NCI-H2227 (cell line): ENCODE measurements around the gene SHMT2.

ENCODE experiments used
- DNase-seq: peaks from one replicate; lab custom pipeline; 2025; ENCODE audit not compliant: unreplicated experiment; lab: John Stamatoyannopoulos, UW

SHMT2 gene

GRCh38 chr12:57238854-57239554 lies 9.5 kb downstream of the SHMT2 start:
- peak; percentile 84 for DNase-seq

DNA sequence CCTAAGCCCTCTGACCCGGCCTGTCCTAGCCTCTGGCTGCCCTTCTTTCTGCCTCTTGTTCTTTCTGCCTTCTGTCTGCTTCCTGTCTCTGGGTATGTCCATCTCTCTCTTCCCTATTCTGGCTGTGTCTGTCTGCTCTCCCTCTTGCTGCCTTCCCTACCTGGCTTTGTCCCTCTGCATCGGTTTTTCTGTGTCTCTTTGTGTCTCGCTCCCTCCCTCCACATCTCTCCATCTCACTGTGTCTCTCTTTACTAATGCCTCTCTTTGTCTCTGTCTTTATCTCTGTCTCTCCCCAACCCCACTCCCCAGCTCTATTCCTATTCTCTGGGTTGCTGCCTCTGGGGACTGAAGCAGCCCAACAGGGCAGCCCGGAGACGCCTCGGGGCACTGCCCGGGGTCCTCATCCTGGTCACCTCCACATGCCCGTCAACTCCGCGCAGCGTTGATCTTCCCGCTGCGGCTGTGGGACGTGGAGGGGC lies 10.1 kb downstream of the SHMT2 start:
- DNase-seq = no peak

DNA sequence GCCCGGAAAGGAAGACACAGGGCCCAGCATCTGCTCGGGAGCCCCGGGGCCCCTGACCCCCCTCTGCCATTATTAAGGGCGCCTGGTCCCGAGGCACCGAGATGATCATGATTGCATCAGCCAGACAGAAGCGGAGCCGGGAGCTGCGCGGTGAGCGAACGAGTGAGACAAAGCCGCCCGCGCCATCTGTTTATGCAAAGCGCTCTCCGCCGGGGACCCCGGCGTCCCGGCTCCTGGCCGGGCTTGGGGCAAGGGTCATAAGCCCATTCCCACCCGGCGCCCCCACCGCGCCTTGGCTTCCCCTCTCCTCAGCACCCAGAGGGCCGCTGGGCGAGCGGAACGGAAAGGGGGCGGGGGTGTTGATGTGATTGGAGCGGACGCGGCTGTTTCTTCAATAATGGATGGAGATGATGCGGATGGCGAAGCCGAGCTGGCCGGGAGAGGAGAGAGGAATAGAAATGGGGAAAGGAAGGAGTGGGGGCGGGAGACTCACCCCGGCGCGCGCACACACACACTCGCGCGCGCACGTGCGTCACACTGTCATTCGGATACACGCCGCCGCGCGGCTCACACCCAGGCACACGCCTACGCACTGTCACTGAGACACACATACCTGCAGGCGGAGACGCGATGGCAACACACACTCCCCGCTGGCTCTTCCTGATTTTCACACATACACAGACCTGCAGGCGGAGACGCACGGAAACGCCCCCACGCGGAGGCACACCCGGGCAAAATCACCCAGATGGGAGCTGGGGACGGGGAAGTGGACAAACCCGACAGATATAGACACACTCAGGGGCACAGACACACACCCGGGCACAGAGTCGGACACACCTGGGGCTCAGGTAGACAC lies 10.8 kb downstream of the SHMT2 start:
- peak; percentile 51 for DNase-seq

- no peak for DNase-seq
These were observed 11.5 kb downstream of the SHMT2 start for GRCh38 chr12:57240926-57241401.

GRCh38 chr12:57241402-57242310 lies 12.1 kb downstream of the SHMT2 start:
- no peak for DNase-seq

GRCh38 chr12:57242329-57242690 lies 12.8 kb downstream of the SHMT2 start:
- peak; percentile 12 for DNase-seq

DNA sequence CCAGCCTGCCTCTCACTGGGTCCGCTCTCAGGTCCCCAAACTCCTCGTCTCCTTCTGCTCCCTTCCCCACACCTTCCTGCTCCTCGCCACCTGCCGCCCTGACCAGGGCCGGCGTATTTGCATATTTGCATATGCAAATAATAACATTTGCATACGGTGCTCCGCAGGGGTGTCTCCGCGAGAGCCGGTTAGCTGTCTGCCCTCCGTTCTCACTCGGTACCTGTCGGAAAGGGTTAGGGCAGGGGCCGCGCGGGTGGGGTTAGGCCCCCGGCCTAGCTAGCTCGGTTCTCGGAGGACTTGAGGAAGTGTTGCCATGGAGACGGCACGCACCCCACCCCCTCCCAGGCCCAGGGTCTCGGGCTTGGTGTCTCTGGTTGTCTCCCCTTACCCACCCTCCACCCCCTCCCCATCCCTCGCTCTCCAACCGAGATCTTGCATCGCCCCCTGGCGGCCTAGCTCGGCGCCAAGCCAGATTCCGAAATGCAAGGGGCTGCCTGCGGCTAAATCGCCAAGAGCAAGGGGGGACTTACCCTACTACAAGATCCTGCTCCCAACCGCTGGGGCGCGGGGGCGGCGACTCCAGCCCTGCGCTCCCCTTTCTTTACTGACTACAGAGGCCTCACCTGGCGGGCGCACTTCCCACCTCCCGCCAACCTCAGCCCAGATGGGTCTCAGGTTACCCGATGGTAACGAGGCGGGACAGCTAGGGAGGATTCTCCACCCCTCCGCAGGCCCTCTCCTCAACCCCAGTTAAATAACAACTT lies 13.4 kb downstream of the SHMT2 start:
- DNase-seq = peak; percentile 82

GRCh38 chr12:57243521-57244311 lies 14.2 kb downstream of the SHMT2 start:
- peak; percentile 78 for DNase-seq

- no peak for DNase-seq
These were observed 14.8 kb downstream of the SHMT2 start for GRCh38 chr12:57244312-57244696.

GRCh38 chr12:57247041-57247440 lies 17.5 kb downstream of the SHMT2 start:
- DNase-seq = no peak

GRCh38 chr12:57248934-57249742 lies 19.6 kb downstream of the SHMT2 start:
- no peak for DNase-seq

GRCh38 chr12:57250541-57250940 lies 21.0 kb downstream of the SHMT2 start:
- DNase-seq = no peak

DNA sequence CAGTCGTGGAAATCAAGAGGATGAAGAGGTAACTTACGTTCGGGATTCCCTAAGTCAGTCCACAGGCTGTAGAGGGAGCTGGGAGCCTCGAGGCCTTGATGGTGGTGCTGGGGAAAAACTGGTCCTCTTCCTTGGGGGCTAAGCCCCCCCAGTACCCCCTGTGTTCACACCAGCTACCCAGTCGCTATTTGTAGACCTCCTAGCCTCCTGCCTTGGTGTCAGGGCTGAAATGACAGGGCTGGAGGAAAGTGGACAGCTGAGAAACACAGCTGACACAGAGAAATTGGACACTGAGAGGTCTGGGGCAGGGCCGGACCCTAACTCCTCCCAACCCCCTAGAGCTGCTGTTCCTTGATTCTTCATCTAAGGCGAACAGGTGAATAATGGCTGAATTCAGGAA lies 21.4 kb downstream of the SHMT2 start, which contains the start of gene STAC3:
TSS of gene STAC3 (minus strand) at position 232 of the 400 bp plus-strand sequence. CDS start 1,551 bp downstream, outside the sequence.
- no peak for DNase-seq

GRCh38 chr12:57254506-57255280 lies 25.2 kb downstream of the SHMT2 start:
- DNase-seq = no peak

- no peak for DNase-seq
These were observed 26.4 kb downstream of the SHMT2 start for GRCh38 chr12:57255916-57256315.

DNA sequence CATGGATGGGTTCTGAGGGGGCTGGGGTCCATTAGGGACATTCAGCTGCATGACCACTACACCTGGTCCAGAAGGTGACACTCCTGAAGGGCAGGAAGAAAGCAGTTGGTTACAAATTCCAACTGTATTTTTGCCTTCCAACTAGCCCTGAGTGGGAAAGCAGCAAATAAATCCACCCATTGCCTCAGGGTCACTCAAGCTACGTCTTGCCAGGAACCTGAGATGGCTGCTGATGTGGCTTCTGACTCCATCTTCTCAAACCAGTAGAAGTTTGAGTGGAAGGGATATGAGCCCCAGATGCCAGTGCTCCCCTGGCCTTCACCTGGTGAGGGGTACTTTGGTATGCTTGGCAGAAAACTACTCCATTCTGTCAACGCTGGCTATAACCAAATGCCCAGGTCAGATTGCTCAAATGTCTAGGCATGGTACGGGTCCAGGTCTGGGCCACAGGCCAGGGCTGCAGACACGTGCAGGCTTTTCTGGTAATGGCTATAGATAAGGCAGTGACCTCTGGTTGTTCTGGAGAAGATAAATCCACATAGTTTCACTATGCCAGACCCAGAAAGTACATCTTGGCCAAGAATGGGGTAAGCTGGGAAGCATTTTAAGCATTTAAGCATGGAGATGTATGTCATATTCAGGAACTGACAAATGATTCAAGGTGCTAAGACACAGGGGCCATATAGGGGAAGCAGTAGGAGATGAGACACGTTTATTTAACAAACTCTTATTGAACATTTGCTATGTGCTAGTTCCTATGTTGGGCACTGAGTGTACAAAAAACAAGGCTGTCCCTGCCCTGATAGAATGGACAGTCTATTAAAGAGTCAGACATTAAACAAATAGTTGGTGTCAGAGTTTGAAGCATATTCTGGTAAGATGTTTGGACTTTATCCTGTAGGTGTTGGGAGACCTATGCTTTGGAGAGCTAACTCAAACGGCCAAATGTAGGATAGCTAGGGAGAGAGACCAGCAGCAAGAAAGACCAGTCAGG lies 29.8 kb downstream of the SHMT2 start:
- no peak for DNase-seq

GRCh38 chr12:57260366-57260765 lies 30.9 kb downstream of the SHMT2 start:
- DNase-seq = peak; percentile 11
